WTC11 (cell line): ENCODE data around the gene PLEKHO2. TPM values are rescaled to one million over a fixed set of nuclear protein-coding genes. Genes with fewer than 3 reads are reported as not detected.

Source experiments
- ATAC-seq: fragments of 200-7000 bp; cut with Tn5 transposase; 2 replicates; pipeline ENCODE4 v1.10.0; 2021; ENCODE audit warnings: mild to moderate bottlenecking, moderate library complexity
- CTCF ChIA-PET: fragments of 300-600 bp; sonication (Branson Sonifier 250); formaldehyde crosslinking; loops from one replicate; lab custom pipeline; 2021; ENCODE audit warnings: antibody characterized with exemption; lab: Charles Lee
- POLR2A ChIA-PET: fragments of 350-600 bp; sonication (Branson Sonifier 250); formaldehyde crosslinking; loops from one replicate; lab custom pipeline; 2021; ENCODE audit warnings: antibody characterized with exemption; lab: Charles Lee
- DNase-seq: peaks from one replicate; pipeline ENCODE4 v3.0.0; 2021; ENCODE audit warnings: low spot score
- H3K27ac Mint-ChIP-seq: 2 replicates; pipeline ENCODE4 v1.8.0; 2021; ENCODE audit warnings: mixed read lengths
- H3K27me3 Mint-ChIP-seq: 2 replicates; pipeline ENCODE4 v1.8.0; 2021; ENCODE audit warnings: low read depth, mild to moderate bottlenecking, moderate library complexity, mixed read lengths
- H3K36me3 Mint-ChIP-seq: 2 replicates; pipeline ENCODE4 v1.8.0; 2021; ENCODE audit warnings: mixed read lengths
- H3K4me1 Mint-ChIP-seq: 2 replicates; pipeline ENCODE4 v1.8.0; 2022; ENCODE audit warnings: mixed read lengths
- H3K4me3 Mint-ChIP-seq: 2 replicates; pipeline ENCODE4 v1.8.0; 2021; ENCODE audit warnings: mild to moderate bottlenecking, moderate library complexity, mixed read lengths
- H3K9me3 Mint-ChIP-seq: 2 replicates; pipeline ENCODE4 v1.8.0; 2021; ENCODE audit warnings: mixed read lengths
- ATF1 ChIP-seq: sonication (generic); formaldehyde crosslinking; IDR thresholded peaks from 2 replicates; pipeline ENCODE4 v1.8.1; 2023; ENCODE audit warnings: mild to moderate bottlenecking, moderate library complexity, missing genetic modification reagents
- CBFB ChIP-seq: sonication (generic); formaldehyde crosslinking; IDR thresholded peaks from 2 replicates; pipeline ENCODE4 v1.8.1; 2022; ENCODE audit warnings: mild to moderate bottlenecking, low read depth, missing genetic modification reagents
- CREM ChIP-seq: sonication (generic); formaldehyde crosslinking; IDR thresholded peaks from 2 replicates; pipeline ENCODE4 v1.8.1; 2022; ENCODE audit warnings: mild to moderate bottlenecking, missing genetic modification reagents, moderate library complexity
- EMX1 ChIP-seq: fragments of 250-450 bp; sonication (Bioruptor Pico); IDR thresholded peaks from 2 replicates; pipeline ENCODE4 v1.8.0; 2021; ENCODE audit warnings: mild to moderate bottlenecking
- FOXP1 ChIP-seq: sonication (generic); formaldehyde crosslinking; IDR thresholded peaks from 2 replicates; pipeline ENCODE4 v1.8.0; 2022; ENCODE audit warnings: missing genetic modification reagents, mild to moderate bottlenecking, moderate library complexity, borderline replicate concordance
- JUN ChIP-seq: sonication (generic); formaldehyde crosslinking; IDR thresholded peaks from 2 replicates; pipeline ENCODE4 v1.8.0; 2023; ENCODE audit warnings: mild to moderate bottlenecking, missing genetic modification reagents
- MYBL2 ChIP-seq: sonication (generic); formaldehyde crosslinking; IDR thresholded peaks from 2 replicates; pipeline ENCODE4 v1.8.1; 2023; ENCODE audit warnings: mild to moderate bottlenecking, moderate library complexity, missing genetic modification reagents
- NFYB ChIP-seq: sonication (generic); formaldehyde crosslinking; conservative IDR thresholded peaks from 2 replicates; pipeline ENCODE4 v1.8.0; 2022; ENCODE audit warnings: low read depth, missing genetic modification reagents
- NR2C2 ChIP-seq: sonication (generic); formaldehyde crosslinking; IDR thresholded peaks from 2 replicates; pipeline ENCODE4 v1.8.0; 2022; ENCODE audit warnings: mild to moderate bottlenecking, missing genetic modification reagents
- ZBTB21 ChIP-seq: sonication (generic); formaldehyde crosslinking; IDR thresholded peaks from 2 replicates; pipeline ENCODE4 v1.8.1; 2023; ENCODE audit warnings: mild to moderate bottlenecking, missing genetic modification reagents, borderline replicate concordance
- ZNF219 ChIP-seq: sonication (generic); formaldehyde crosslinking; IDR thresholded peaks from 2 replicates; pipeline ENCODE4 v1.8.0; 2023; ENCODE audit warnings: missing genetic modification reagents, mild to moderate bottlenecking, borderline replicate concordance
- ZNF232 ChIP-seq: sonication (generic); formaldehyde crosslinking; IDR thresholded peaks from 2 replicates; pipeline ENCODE4 v1.8.0; 2022; ENCODE audit warnings: mild to moderate bottlenecking, missing genetic modification reagents
- ZNF423 ChIP-seq: fragments of 250-450 bp; sonication (Bioruptor Pico); IDR thresholded peaks from 2 replicates; pipeline ENCODE4 v2.1.2; 2022; ENCODE audit warnings: mild to moderate bottlenecking, moderate library complexity
- total RNA-seq: library from RNA; stranded (reverse); gene quantifications from 3 replicates; pipeline ENCODE4 v1.2.3, GENCODE V29; 2021
- TF ChIP-seq, protein P1 (sequence below): sonication (generic); formaldehyde crosslinking; IDR thresholded peaks from 2 replicates; pipeline ENCODE4 v1.8.1; 2023; ENCODE audit warnings: mild to moderate bottlenecking, missing genetic modification reagents, borderline replicate concordance
- TF ChIP-seq, protein P2 (sequence below): sonication (generic); formaldehyde crosslinking; IDR thresholded peaks from 2 replicates; pipeline ENCODE4 v1.8.0; 2022; ENCODE audit warnings: mild to moderate bottlenecking, missing genetic modification reagents
- TF ChIP-seq, protein P3 (sequence below): sonication (generic); formaldehyde crosslinking; IDR thresholded peaks from 2 replicates; pipeline ENCODE4 v1.8.1; 2023; ENCODE audit warnings: mild to moderate bottlenecking, missing genetic modification reagents

Gene PLEKHO2
- total RNA-seq, 1 experiment from 2014 or later, result 22.1 TPM

DNA sequence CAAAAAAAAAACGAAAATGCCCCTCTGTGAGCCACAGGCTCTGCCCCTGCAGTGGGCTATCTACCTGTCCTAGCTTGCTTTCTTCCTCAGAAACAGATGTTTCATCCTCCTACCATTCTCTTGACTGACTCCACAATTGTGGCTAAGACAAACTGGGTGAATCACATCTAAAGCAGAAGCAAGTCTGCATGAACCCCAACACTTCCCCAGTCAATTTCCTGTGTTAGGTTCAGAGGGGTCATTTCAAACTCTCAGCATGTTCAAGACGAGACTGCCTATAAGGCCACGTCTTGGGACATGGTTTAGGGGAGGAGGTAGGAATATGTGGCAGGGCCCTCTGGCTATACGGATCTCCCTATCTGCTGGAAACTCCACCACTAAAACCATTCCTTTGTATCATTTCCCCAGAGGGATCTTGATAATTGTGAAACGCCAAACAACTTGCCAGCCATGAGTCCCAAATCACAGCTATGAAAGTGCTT is 41.4 kb downstream of the PLEKHO2 start (continued):
- TF ChIP-seq, protein P1, sequence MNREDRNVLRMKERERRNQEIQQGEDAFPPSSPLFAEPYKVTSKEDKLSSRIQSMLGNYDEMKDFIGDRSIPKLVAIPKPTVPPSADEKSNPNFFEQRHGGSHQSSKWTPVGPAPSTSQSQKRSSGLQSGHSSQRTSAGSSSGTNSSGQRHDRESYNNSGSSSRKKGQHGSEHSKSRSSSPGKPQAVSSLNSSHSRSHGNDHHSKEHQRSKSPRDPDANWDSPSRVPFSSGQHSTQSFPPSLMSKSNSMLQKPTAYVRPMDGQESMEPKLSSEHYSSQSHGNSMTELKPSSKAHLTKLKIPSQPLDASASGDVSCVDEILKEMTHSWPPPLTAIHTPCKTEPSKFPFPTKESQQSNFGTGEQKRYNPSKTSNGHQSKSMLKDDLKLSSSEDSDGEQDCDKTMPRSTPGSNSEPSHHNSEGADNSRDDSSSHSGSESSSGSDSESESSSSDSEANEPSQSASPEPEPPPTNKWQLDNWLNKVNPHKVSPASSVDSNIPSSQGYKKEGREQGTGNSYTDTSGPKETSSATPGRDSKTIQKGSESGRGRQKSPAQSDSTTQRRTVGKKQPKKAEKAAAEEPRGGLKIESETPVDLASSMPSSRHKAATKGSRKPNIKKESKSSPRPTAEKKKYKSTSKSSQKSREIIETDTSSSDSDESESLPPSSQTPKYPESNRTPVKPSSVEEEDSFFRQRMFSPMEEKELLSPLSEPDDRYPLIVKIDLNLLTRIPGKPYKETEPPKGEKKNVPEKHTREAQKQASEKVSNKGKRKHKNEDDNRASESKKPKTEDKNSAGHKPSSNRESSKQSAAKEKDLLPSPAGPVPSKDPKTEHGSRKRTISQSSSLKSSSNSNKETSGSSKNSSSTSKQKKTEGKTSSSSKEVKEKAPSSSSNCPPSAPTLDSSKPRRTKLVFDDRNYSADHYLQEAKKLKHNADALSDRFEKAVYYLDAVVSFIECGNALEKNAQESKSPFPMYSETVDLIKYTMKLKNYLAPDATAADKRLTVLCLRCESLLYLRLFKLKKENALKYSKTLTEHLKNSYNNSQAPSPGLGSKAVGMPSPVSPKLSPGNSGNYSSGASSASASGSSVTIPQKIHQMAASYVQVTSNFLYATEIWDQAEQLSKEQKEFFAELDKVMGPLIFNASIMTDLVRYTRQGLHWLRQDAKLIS (CRISPR knock-in tag), result no peak
- no peak for TF ChIP-seq ZNF423 (CRISPR knock-in tag)

DNA sequence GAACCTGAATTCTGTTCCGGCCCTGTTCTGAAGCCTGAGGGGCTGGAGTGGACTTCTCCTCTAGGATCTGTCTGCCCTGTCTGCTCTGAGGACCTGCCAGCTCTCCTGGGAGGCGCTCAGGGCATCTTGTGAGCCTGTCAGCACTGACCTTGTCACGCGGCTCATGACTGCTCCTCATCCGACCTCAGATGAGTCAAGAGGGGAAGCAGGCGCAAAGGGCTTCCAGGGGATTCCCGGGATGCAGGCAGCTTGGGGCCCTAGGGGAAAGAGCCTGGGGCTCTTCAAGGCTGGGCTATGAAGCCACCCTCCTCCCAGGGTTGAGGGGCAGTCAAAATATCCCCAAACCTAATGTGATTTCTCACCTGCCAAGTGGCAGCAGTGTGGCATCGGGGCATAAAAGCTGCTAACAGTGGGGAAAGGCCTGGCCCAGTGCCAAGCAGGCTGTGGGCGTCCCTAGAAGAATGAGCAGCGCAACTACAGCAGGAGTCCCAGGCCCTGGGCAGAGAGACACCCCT is 42.3 kb downstream of the PLEKHO2 start:
- no peaks in the 10 kb centered on the region for H3K9me3 Mint-ChIP-seq
- H3K27ac Mint-ChIP-seq, result peak overlapping the region; percentile 7; the same call in 1 of the 2 replicates
- peaks cover 4% of the 10 kb centered on the region for H3K4me1 Mint-ChIP-seq
- ChIA-PET POLR2A (no interaction called here), CTCF (no interaction called here)
- ATAC-seq (peak; percentile 45), DNase-seq (no peak)
- H3K27me3 Mint-ChIP-seq, result no peaks in the 10 kb centered on the region
- H3K36me3 Mint-ChIP-seq, result no peaks in the 10 kb centered on the region
- TF ChIP-seq JUN (CRISPR knock-in tag), result no peak
- no peak for TF ChIP-seq CREM
- no peak for TF ChIP-seq MYBL2 (CRISPR knock-in tag)
- TF ChIP-seq NR2C2 (CRISPR knock-in tag), result no peak
- TF ChIP-seq CBFB (CRISPR knock-in tag), result no peak
- no peak for TF ChIP-seq ZNF219 (CRISPR knock-in tag)
- TF ChIP-seq ATF1, result no peak
- no peak for TF ChIP-seq EMX1 (CRISPR knock-in tag)
- no peak overlapping the region for H3K4me3 Mint-ChIP-seq

DNA sequence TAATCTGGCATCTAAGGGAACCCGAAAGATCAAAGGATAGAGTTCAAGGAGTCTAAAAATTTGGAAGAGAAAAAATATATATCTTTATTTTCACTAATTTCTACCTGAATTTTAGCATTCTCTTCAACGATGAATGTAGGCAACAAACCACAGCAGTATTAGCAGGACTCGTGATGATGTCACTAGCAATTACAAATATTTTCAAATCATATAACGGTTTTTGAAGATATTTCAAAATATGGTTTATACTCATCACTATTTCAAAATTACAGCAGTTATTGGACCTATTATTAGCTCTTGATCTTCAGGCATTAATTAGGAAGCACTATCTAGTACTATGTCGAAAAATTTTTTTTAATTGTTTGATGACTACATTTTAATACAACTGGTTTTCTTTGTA is 43.0 kb downstream of the PLEKHO2 start:
- TF ChIP-seq NFYB (CRISPR knock-in tag), result no peak
- TF ChIP-seq CBFB (CRISPR knock-in tag), result no peak
- no peak for TF ChIP-seq ZBTB21
- TF ChIP-seq ZNF423 (CRISPR knock-in tag), result no peak
- no peak for TF ChIP-seq FOXP1 (CRISPR knock-in tag)
- TF ChIP-seq ZNF232 (CRISPR knock-in tag), result no peak
- TF ChIP-seq, protein P2, sequence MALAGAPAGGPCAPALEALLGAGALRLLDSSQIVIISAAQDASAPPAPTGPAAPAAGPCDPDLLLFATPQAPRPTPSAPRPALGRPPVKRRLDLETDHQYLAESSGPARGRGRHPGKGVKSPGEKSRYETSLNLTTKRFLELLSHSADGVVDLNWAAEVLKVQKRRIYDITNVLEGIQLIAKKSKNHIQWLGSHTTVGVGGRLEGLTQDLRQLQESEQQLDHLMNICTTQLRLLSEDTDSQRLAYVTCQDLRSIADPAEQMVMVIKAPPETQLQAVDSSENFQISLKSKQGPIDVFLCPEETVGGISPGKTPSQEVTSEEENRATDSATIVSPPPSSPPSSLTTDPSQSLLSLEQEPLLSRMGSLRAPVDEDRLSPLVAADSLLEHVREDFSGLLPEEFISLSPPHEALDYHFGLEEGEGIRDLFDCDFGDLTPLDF, result no peak
- TF ChIP-seq, protein P3, sequence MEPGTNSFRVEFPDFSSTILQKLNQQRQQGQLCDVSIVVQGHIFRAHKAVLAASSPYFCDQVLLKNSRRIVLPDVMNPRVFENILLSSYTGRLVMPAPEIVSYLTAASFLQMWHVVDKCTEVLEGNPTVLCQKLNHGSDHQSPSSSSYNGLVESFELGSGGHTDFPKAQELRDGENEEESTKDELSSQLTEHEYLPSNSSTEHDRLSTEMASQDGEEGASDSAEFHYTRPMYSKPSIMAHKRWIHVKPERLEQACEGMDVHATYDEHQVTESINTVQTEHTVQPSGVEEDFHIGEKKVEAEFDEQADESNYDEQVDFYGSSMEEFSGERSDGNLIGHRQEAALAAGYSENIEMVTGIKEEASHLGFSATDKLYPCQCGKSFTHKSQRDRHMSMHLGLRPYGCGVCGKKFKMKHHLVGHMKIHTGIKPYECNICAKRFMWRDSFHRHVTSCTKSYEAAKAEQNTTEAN (CRISPR knock-in tag), result no peak
- Mint-ChIP-seq H3K36me3 (no peaks in the 10 kb centered on the region), H3K27me3 (no peaks in the 10 kb centered on the region), H3K27ac (no peak overlapping the region), H3K4me1 (peaks cover 4% of the 10 kb centered on the region), H3K4me3 (no peak overlapping the region), H3K9me3 (no peaks in the 10 kb centered on the region)
- DNase-seq, result no peak
- ChIA-PET POLR2A (no interaction called here), CTCF (no interaction called here)
- ATAC-seq, result no peak
